ENCODE measurements around the gene CHST8.

Gene CHST8

GRCh38 chr19:33622809-33623511 is 1.2 kb downstream of the CHST8 start:
- no peak overlapping the region for H3K4me3 ChIP-seq (ENCODE audit: low read depth in 1 of 2, low read length in 2 of 2)
- no peak overlapping the region for H3K27ac ChIP-seq (ENCODE audit: low read length)
- H3K9ac ChIP-seq (ENCODE audit: low read depth, low read length) = no peak overlapping the region
- H3K4me2 ChIP-seq (ENCODE audit: insufficient read depth, low read length) = no peak overlapping the region
- H3K9me3 ChIP-seq (ENCODE audit: insufficient read depth, low read length, severe bottlenecking) = no peaks in the 10 kb centered on the region
- TF ChIP-seq CTCF (IDR thresholded peaks at IDR 0.05; ENCODE audit: borderline replicate concordance, extremely low read depth, low read length, poor library complexity, severe bottlenecking) (no peak), EZH2 (IDR thresholded peaks at IDR 0.05; ENCODE audit: borderline replicate concordance, low read depth, low read length, severe bottlenecking) (no peak)
- no peaks in the 10 kb centered on the region for H3K4me1 ChIP-seq (ENCODE audit: insufficient read depth, low read length)
- no peak overlapping the region for H2AFZ ChIP-seq (ENCODE audit: low read depth, low read length)
- peaks cover 6% of the 10 kb centered on the region; the same call in 1 of the 2 replicates for H4K20me1 ChIP-seq (ENCODE audit: insufficient read depth, low read length)
- no peaks in the 10 kb centered on the region for H3K36me3 ChIP-seq (ENCODE audit: insufficient read depth, low read length)
- H3K27me3 ChIP-seq (ENCODE audit: insufficient read depth, low read length, poor library complexity) = no peaks in the 10 kb centered on the region
- ATAC-seq (ENCODE audit: insufficient read depth, low read depth) (no peak), DNase-seq (no peak)
- no peaks in the 10 kb centered on the region for H3K79me2 ChIP-seq (ENCODE audit: insufficient read depth, low read length)

GRCh38 chr19:33624586-33624985 is 2.8 kb downstream of the CHST8 start:
- Histone ChIP-seq H3K4me3 (ENCODE audit: low read depth in 1 of 2, low read length in 2 of 2) (no peak overlapping the region), H3K36me3 (ENCODE audit: insufficient read depth, low read length) (no peaks in the 10 kb centered on the region), H3K9me3 (ENCODE audit: insufficient read depth, low read length, severe bottlenecking) (no peaks in the 10 kb centered on the region), H2AFZ (ENCODE audit: low read depth, low read length) (no peak overlapping the region), H3K79me2 (ENCODE audit: insufficient read depth, low read length) (no peaks in the 10 kb centered on the region), H3K4me1 (ENCODE audit: insufficient read depth, low read length) (no peaks in the 10 kb centered on the region), H3K27me3 (ENCODE audit: insufficient read depth, low read length, poor library complexity) (no peaks in the 10 kb centered on the region), H3K27ac (ENCODE audit: low read length) (no peak overlapping the region), H3K9ac (ENCODE audit: low read depth, low read length) (no peak overlapping the region), H4K20me1 (ENCODE audit: insufficient read depth, low read length) (peaks cover 5% of the 10 kb centered on the region; the same call in 1 of the 2 replicates), H3K4me2 (ENCODE audit: insufficient read depth, low read length) (no peak overlapping the region)
- TF ChIP-seq EZH2 (IDR thresholded peaks at IDR 0.05; ENCODE audit: borderline replicate concordance, low read depth, low read length, severe bottlenecking) (no peak), CTCF (IDR thresholded peaks at IDR 0.05; ENCODE audit: borderline replicate concordance, extremely low read depth, low read length, poor library complexity, severe bottlenecking) (no peak)
- ATAC-seq (ENCODE audit: insufficient read depth, low read depth) (no peak), DNase-seq (no peak)

DNA sequence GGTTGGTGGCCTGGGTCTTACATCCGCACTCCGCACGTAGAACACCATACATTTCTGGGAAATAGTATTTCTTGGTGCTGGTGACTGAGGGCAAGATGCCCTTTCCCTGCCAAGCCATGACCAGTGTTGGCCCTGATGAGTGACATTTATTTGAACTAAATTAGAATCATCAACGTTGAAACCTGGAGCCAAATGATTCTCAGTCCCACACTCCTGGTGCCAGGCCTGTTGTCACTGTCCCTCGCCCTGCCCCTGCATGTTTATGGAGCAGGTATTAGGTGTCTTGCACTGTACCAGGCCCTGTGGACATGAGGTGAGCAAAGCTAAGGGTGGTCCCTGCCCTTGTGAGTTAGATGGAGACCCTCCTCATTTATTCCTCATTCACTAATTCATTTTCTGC is 5.8 kb downstream of the CHST8 start:
- DNase-seq = no peak
- Histone ChIP-seq H3K9ac (ENCODE audit: low read depth, low read length) (no peak overlapping the region), H3K27me3 (ENCODE audit: insufficient read depth, low read length, poor library complexity) (no peaks in the 10 kb centered on the region), H3K79me2 (ENCODE audit: insufficient read depth, low read length) (no peaks in the 10 kb centered on the region), H3K27ac (ENCODE audit: low read length) (no peak overlapping the region), H3K4me2 (ENCODE audit: insufficient read depth, low read length) (no peak overlapping the region), H3K36me3 (ENCODE audit: insufficient read depth, low read length) (no peaks in the 10 kb centered on the region), H3K4me1 (ENCODE audit: insufficient read depth, low read length) (no peaks in the 10 kb centered on the region), H4K20me1 (ENCODE audit: insufficient read depth, low read length) (peaks cover 11% of the 10 kb centered on the region; the same call in 1 of the 2 replicates), H3K9me3 (ENCODE audit: insufficient read depth, low read length, severe bottlenecking) (no peaks in the 10 kb centered on the region), H3K4me3 (ENCODE audit: low read depth in 1 of 2, low read length in 2 of 2) (no peak overlapping the region), H2AFZ (ENCODE audit: low read depth, low read length) (no peak overlapping the region)
- ATAC-seq (ENCODE audit: insufficient read depth, low read depth) = no peak
- no peak for TF ChIP-seq CTCF (IDR thresholded peaks at IDR 0.05; ENCODE audit: borderline replicate concordance, extremely low read depth, low read length, poor library complexity, severe bottlenecking)
- no peak for TF ChIP-seq EZH2 (IDR thresholded peaks at IDR 0.05; ENCODE audit: borderline replicate concordance, low read depth, low read length, severe bottlenecking)
